IMR-90 (cell line): ENCODE measurements around the gene LLCFC1. TPM values are rescaled to one million over a fixed set of nuclear protein-coding genes. Genes with fewer than 3 reads are reported as not detected.

Source experiments
- ATAC-seq: fragments of 200-7000 bp; cut with Tn5 transposase; 2 replicates; pipeline ENCODE4 v1.9.1; 2020; ENCODE audit warnings: low read depth, mild to moderate bottlenecking, moderate library complexity
- BruUV-seq: library from RNA; stranded (reverse); fragments of 400-500 nt; replicated peaks from 2 replicates; lab custom pipeline; 2021; lab: Mats Ljungman, UMichigan
- CTCF ChIA-PET: fragments of 300-600 bp; formaldehyde crosslinking; extraction: SDS; loops from one replicate; lab custom pipeline; 2021; ENCODE audit warnings: antibody characterized with exemption; lab: Yijun Ruan, JAX
- POLR2A ChIA-PET: fragments of 300-600 bp; sonication (Branson Sonifier 250); formaldehyde crosslinking; loops from one replicate; lab custom pipeline; 2022; ENCODE audit warnings: antibody characterized with exemption; ENCODE audit not compliant: unreplicated experiment; lab: Charles Lee
- DNase-seq: peaks from one replicate; pipeline ENCODE4 v3.0.0; 2013
- H2AFZ ChIP-seq: replicated peaks from 2 replicates; pipeline ENCODE3; 2013; ENCODE audit warnings: low read length, mild to moderate bottlenecking; ENCODE audit not compliant: poor library complexity
- H2AK5ac ChIP-seq: 2 replicates; pipeline ENCODE4 v1.6.1; 2013; ENCODE audit warnings: low read depth, low read length, inconsistent platforms
- H2AK9ac ChIP-seq: replicated peaks from 2 replicates; pipeline ENCODE3; 2013; ENCODE audit warnings: mild to moderate bottlenecking, low read depth, low read length, moderate library complexity; ENCODE audit not compliant: poor library complexity
- H2BK120ac ChIP-seq: 2 replicates; pipeline ENCODE4 v1.6.1; 2013; ENCODE audit warnings: low read depth, low read length, inconsistent platforms
- H2BK15ac ChIP-seq: 3 replicates; pipeline ENCODE4 v1.6.1; 2013; ENCODE audit warnings: low read depth, low read length, inconsistent platforms
- H2BK20ac ChIP-seq: 2 replicates; pipeline ENCODE4 v1.6.1; 2013; ENCODE audit warnings: low read depth, mild to moderate bottlenecking, inconsistent platforms, low read length, moderate library complexity
- H2BK5ac ChIP-seq: 2 replicates; pipeline ENCODE4 v1.6.1; 2013; ENCODE audit warnings: mild to moderate bottlenecking, low read depth, low read length, inconsistent platforms; ENCODE audit not compliant: poor library complexity, severe bottlenecking
- H3K14ac ChIP-seq: replicated peaks from 2 replicates; pipeline ENCODE4 v1.6.1; 2013; ENCODE audit warnings: low read depth, low read length, inconsistent platforms
- H3K18ac ChIP-seq: 2 replicates; pipeline ENCODE4 v1.6.1; 2013; ENCODE audit warnings: low read depth, low read length, control low read depth
- H3K23ac ChIP-seq: 2 replicates; pipeline ENCODE4 v1.6.1; 2013; ENCODE audit warnings: low read depth, low read length, inconsistent platforms
- H3K27ac ChIP-seq: 2 replicates; pipeline ENCODE4 v1.5.1; 2013; ENCODE audit warnings: mild to moderate bottlenecking, control low read depth, low read length; ENCODE audit not compliant: insufficient read depth
- H3K27me3 ChIP-seq: 2 replicates; pipeline ENCODE4 v1.6.1; 2013; ENCODE audit warnings: low read length; ENCODE audit not compliant: control insufficient read depth, insufficient read depth
- H3K36me3 ChIP-seq: 2 replicates; pipeline ENCODE4 v1.6.1; 2013; ENCODE audit warnings: low read length, mixed read lengths; ENCODE audit not compliant: control insufficient read depth, insufficient read depth
- H3K4ac ChIP-seq: 2 replicates; pipeline ENCODE4 v1.6.1; 2013; ENCODE audit warnings: low read depth, low read length, inconsistent platforms
- H3K4me1 ChIP-seq: 2 replicates; pipeline ENCODE4 v1.6.1; 2013; ENCODE audit warnings: low read length, mixed read lengths; ENCODE audit not compliant: control insufficient read depth, insufficient read depth
- H3K4me2 ChIP-seq: 2 replicates; pipeline ENCODE4 v1.6.1; 2013; ENCODE audit warnings: low read depth, mild to moderate bottlenecking, control low read depth, low read length, moderate library complexity
- H3K4me3 ChIP-seq: 2 replicates; pipeline ENCODE4 v1.5.1; 2013; ENCODE audit warnings: low read depth, mild to moderate bottlenecking, control low read depth, low read length, moderate library complexity; ENCODE audit not compliant: insufficient read depth
- H3K56ac ChIP-seq: 2 replicates; pipeline ENCODE4 v1.6.1; 2013; ENCODE audit warnings: low read length, inconsistent platforms; ENCODE audit not compliant: insufficient read depth; ENCODE audit errors: extremely low read depth
- H3K79me1 ChIP-seq, 2 experiments: 2 replicates each; pipeline ENCODE4 v1.6.1; 2013; ENCODE audit warnings: low read length in 2 of 2, inconsistent platforms in 1 of 2, low read depth in 1 of 2
- H3K9ac ChIP-seq: 2 replicates; pipeline ENCODE4 v1.6.1; 2013; ENCODE audit warnings: low read depth, low read length, control low read depth
- H3K9me1 ChIP-seq: 2 replicates; pipeline ENCODE4 v1.6.1; 2013; ENCODE audit warnings: low read length, inconsistent platforms; ENCODE audit not compliant: insufficient read depth
- H3K9me3 ChIP-seq: 2 replicates; pipeline ENCODE4 v1.6.1; 2013; ENCODE audit warnings: low read length; ENCODE audit not compliant: control insufficient read depth, insufficient read depth
- H4K20me1 ChIP-seq: 2 replicates; pipeline ENCODE4 v1.6.1; 2013; ENCODE audit warnings: low read length, inconsistent platforms; ENCODE audit not compliant: insufficient read depth
- H4K5ac ChIP-seq: 2 replicates; pipeline ENCODE4 v1.6.1; 2013; ENCODE audit warnings: mild to moderate bottlenecking, low read depth, low read length, control low read depth
- H4K8ac ChIP-seq, 2 experiments: 2 replicates each; pipeline ENCODE4 v1.6.1; 2013; ENCODE audit warnings: low read depth in 2 of 2, low read length in 2 of 2, control low read depth in 1 of 2, inconsistent platforms in 1 of 2
- H4K91ac ChIP-seq: 2 replicates; pipeline ENCODE4 v1.6.1; 2013; ENCODE audit warnings: low read depth, low read length, inconsistent platforms; ENCODE audit not compliant: insufficient read depth
- BHLHE40 ChIP-seq: fragments of 150-350 bp; IDR thresholded peaks from 2 replicates; pipeline ENCODE4 v1.6.1; 2016; ENCODE audit warnings: mild to moderate bottlenecking, low read depth, low read length
- CEBPB ChIP-seq: IDR thresholded peaks from 2 replicates; pipeline ENCODE4 v1.6.1; 2012; ENCODE audit warnings: low read depth, low read length, improper control_type of control experiment
- CHD1 ChIP-seq: IDR thresholded peaks from 2 replicates; pipeline ENCODE4 v1.6.1; 2012; ENCODE audit warnings: low read depth, low read length, improper control_type of control experiment
- CTCF ChIP-seq: conservative IDR thresholded peaks from 2 replicates; pipeline ENCODE4 v1.5.1; 2012; ENCODE audit warnings: mild to moderate bottlenecking, low read depth, low read length, improper control_type of control experiment
- ELK1 ChIP-seq: fragments of 150-350 bp; IDR thresholded peaks from 2 replicates; pipeline ENCODE4 v1.6.1; 2016; ENCODE audit warnings: low read depth, mild to moderate bottlenecking, low read length, moderate library complexity, borderline replicate concordance
- FOS ChIP-seq: fragments of 150-350 bp; IDR thresholded peaks from 2 replicates; pipeline ENCODE4 v1.6.1; 2016; ENCODE audit warnings: low read depth, low read length
- MAFK ChIP-seq: IDR thresholded peaks from 2 replicates; pipeline ENCODE4 v1.6.1; 2012; ENCODE audit warnings: low read depth, low read length, improper control_type of control experiment
- MAZ ChIP-seq: IDR thresholded peaks from 2 replicates; pipeline ENCODE4 v1.6.1; 2012; ENCODE audit warnings: low read depth, mild to moderate bottlenecking, low read length, improper control_type of control experiment, moderate library complexity, borderline replicate concordance
- MXI1 ChIP-seq: IDR thresholded peaks from 2 replicates; pipeline ENCODE4 v1.6.1; 2012; ENCODE audit warnings: low read depth, mild to moderate bottlenecking, low read length, moderate library complexity, borderline replicate concordance
- NFE2L2 ChIP-seq: fragments of 150-350 bp; IDR thresholded peaks from 2 replicates; pipeline ENCODE4 v1.6.1; 2016; ENCODE audit warnings: low read depth, mild to moderate bottlenecking, low read length
- POLR2A ChIP-seq: IDR thresholded peaks from 2 replicates; pipeline ENCODE4 v1.6.1; 2012; ENCODE audit warnings: mild to moderate bottlenecking, low read depth, low read length
- RAD21 ChIP-seq: IDR thresholded peaks from 2 replicates; pipeline ENCODE4 v1.6.1; 2012; ENCODE audit warnings: low read length, improper control_type of control experiment
- RCOR1 ChIP-seq: IDR thresholded peaks from 2 replicates; pipeline ENCODE4 v1.6.1; 2012; ENCODE audit warnings: mild to moderate bottlenecking, low read length, improper control_type of control experiment; ENCODE audit not compliant: insufficient replicate concordance
- RFX5 ChIP-seq: IDR thresholded peaks from 2 replicates; pipeline ENCODE4 v1.8.0; 2012; ENCODE audit warnings: low read depth, mild to moderate bottlenecking, low read length, moderate library complexity
- SMC3 ChIP-seq: fragments of 150-350 bp; IDR thresholded peaks from 2 replicates; pipeline ENCODE4 v1.6.1; 2016; ENCODE audit warnings: low read depth, mild to moderate bottlenecking, antibody characterized with exemption, low read length, moderate library complexity
- USF2 ChIP-seq: fragments of 150-350 bp; IDR thresholded peaks from 2 replicates; pipeline ENCODE4 v1.6.1; 2017; ENCODE audit warnings: mild to moderate bottlenecking, antibody characterized with exemption, low read length, low read depth
- WGBS, 2 experiments: methylation state at CpG; one replicate each; pipeline versions ENCODE4 v1.1.5 to v1.1.7; 2013; ENCODE audit warnings: missing lambda C conversion rate in 2 of 2; ENCODE audit not compliant: insufficient read length in 1 of 2; ENCODE audit errors: extremely low coverage in 2 of 2; 5-methylcytosine and 5-hydroxymethylcytosine counted together
- dilution Hi-C: fragments of 300-500 bp; cut with HindIII; formaldehyde crosslinking; loops from one replicate; pipeline ENCODE4 v1.14.3; 2018; ENCODE audit warnings: low sequenced_read_pairs; ENCODE audit not compliant: unreplicated experiment
- in situ Hi-C: fragments of 300-500 bp; cut with MboI; formaldehyde crosslinking; loops from 3 replicates; pipeline ENCODE4 v1.14.3; 2019; ENCODE audit warnings: low sequenced_read_pairs, inconsistent platforms, mixed read lengths
- intact Hi-C: fragments of 100-400 bp; cut with micrococcal nuclease; formaldehyde crosslinking; loops from 2 replicates; pipeline ENCODE4 v1.10.0; 2022
- polyA plus RNA-seq, 3 experiments: library from polyadenylated mRNA; depleted of rRNA; stranded (reverse); fragments of >200 nt; gene quantifications; 2 replicates each; pipeline ENCODE4 v1.2.3, GENCODE V29; 2012; ENCODE audit warnings: low replicate concordance in 1 of 3
- total RNA-seq: library from RNA; depleted of rRNA; stranded (reverse); fragments of >200 nt; gene quantifications from 2 replicates; pipeline ENCODE4 v1.2.3, GENCODE V29; 2012

Gene LLCFC1
- total and polyA plus RNA-seq, 2 of the 4 experiments (the other 2 are of a cell fraction), result not detected

DNA sequence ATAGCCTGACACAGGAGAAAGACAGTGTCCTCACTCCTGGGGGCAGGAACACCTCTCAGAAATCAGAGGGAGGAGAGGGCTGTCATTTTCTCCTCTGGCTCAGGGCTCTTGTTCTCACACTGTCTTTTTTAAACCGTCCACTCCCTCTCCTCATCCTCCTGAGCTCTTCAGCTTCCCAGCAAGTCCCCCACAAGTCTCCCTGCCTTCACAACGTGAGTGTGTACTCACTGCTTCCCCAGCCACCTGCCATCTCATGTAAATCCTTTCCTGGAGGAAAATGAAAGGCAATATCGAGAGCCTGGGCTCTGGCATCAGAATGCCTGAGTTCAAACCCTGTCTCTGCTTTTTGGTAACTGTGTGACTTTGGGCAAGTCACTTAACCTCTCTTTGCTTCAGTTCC, 5.7 kb downstream of the LLCFC1 start:
- no peak overlapping the region for H2BK20ac ChIP-seq
- H4K20me1 ChIP-seq, result no peaks in the 10 kb centered on the region
- H3K36me3 ChIP-seq, result no peaks in the 10 kb centered on the region
- H3K79me1 ChIP-seq, result no peaks in the 10 kb centered on the region
- H4K5ac ChIP-seq, result no peak overlapping the region
- H3K27ac ChIP-seq, result no peak overlapping the region
- no peak overlapping the region for H2AK5ac ChIP-seq
- H3K9me1 ChIP-seq, result no peaks in the 10 kb centered on the region
- no peak overlapping the region for H3K56ac ChIP-seq
- TF ChIP-seq MAFK, result no peak
- no peak for TF ChIP-seq CEBPB
- no peak for TF ChIP-seq MXI1
- no peak for TF ChIP-seq MAZ
- no peak for TF ChIP-seq CHD1
- TF ChIP-seq POLR2A, result no peak
- TF ChIP-seq ELK1, result no peak
- TF ChIP-seq USF2, result no peak
- TF ChIP-seq CTCF, result no peak
- TF ChIP-seq RCOR1, result no peak
- TF ChIP-seq RFX5, result no peak
- TF ChIP-seq BHLHE40, result no peak
- TF ChIP-seq FOS, result no peak
- no peak for TF ChIP-seq SMC3
- no peak for TF ChIP-seq NFE2L2
- TF ChIP-seq RAD21, result no peak
- ChIA-PET CTCF (no interaction called here), POLR2A (no interaction called here)
- H3K18ac ChIP-seq, result no peak overlapping the region
- H4K91ac ChIP-seq, result no peak overlapping the region
- H3K27me3 ChIP-seq, result no peaks in the 10 kb centered on the region
- H3K4ac ChIP-seq, result no peak overlapping the region
- dilution Hi-C loops, result no loop called here
- no peaks in the 10 kb centered on the region for H3K4me1 ChIP-seq
- H2BK5ac ChIP-seq, result no peak overlapping the region
- no peak overlapping the region for H3K9ac ChIP-seq
- H2AK9ac ChIP-seq, result no peak overlapping the region
- H2AFZ ChIP-seq, result no peak overlapping the region
- intact Hi-C loops, result no loop called here
- in situ Hi-C loops, result no loop called here
- H4K8ac ChIP-seq, result no peak overlapping the region
- no peak for ATAC-seq
- no peak overlapping the region for H2BK15ac ChIP-seq
- no peak overlapping the region for H3K14ac ChIP-seq
- H2BK120ac ChIP-seq, result no peak overlapping the region
- WGBS, 2 experiments, result no CpG with 5 or more reads among the region's 3 CpGs
- peaks cover 14% of the 10 kb centered on the region; the same call in 1 of the 2 replicates for H3K9me3 ChIP-seq
- no peak overlapping the region for H3K4me3 ChIP-seq
- no peak overlapping the region for H3K4me2 ChIP-seq
- no TSS peak for BruUV-seq
- DNase-seq, result no peak
- no peak overlapping the region for H3K23ac ChIP-seq
